Bone marrow (tissue), 2 donors: ENCODE results near the gene RAD9B.
A peak's percentile ranks its signal among the peaks of the same experiment; 100 is the strongest.

Experiments used
- DNase-seq, 2 donors: peaks; one replicate each; lab custom pipeline; 2025; lab: John Stamatoyannopoulos, UW

The RAD9B gene

DNA sequence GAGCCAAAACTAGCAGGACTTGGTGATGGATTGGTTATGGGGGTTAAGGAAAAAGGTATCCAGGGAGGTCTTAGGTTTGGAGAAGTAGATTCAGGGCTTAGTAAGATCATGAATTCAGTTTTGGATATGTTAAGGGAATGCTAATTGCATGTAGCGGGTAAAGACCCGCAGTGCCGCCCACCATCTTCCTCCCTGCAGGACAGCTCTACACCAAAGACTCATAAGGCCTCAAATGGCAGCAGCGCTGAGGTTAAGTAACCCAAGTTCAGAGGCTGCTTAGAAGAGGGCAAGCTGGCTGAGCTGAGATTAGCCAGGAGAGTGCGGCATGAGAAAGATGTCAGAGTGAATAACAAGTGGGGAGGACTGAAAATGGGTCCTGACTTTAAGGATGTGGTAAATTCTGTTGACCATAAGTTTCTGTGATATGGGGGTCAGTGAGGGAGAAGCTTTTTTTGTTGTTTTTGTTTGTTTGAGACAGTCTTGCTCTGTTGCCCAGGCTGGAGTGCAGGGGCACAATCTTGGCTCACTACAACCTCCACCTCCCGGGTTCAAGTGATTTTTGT is 26.2 kb downstream of the RAD9B start:
- no peak for DNase-seq

DNA sequence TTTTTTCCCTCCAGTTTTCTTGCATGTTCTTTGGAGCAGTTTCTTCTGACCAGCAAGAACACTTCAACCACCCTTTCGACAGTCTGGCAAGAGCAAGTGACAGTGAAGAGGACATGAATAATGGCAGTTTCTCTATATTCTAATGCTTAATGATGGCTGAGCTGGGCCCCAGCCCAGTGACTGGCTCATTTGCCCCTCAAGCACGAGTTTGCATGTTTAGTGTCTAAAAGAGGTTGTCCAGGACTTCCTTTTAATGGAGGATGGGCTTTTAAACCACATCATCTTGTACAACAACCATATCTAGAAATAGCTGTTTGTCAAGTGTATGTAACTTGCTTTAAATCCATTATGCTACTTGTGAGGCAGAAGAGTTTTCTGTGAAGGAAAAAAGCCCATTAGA is 28.4 kb downstream of the RAD9B start:
- DNase-seq, result no peak

- no peak for DNase-seq
Measured at GRCh38 chr12:110531741-110532333, 29.7 kb downstream of the RAD9B start.

GRCh38 chr12:110532644-110533043 is 30.5 kb downstream of the RAD9B start:
- no peak for DNase-seq

GRCh38 chr12:110533607-110534006 is 31.5 kb downstream of the RAD9B start:
- DNase-seq, result no peak

DNA sequence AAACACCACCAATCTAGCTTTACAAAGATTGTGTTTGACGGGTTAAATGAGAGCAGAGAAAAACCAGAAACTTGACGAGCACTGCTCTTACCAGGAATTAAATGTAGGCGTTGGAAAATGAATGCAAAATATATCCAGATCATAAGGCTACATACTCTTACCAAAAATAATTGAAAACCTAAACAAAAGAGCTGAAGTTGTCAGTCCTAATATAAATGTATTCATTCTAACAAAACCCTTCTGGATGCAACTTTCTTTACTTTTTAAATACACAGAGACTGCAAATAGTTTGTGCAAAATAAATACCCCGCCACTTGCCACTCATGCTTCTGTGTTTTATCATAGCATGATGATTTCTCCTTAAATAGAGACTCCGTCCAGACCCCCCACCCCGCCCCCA is 32.7 kb downstream of the RAD9B start:
- DNase-seq, result no peak

- no peak for DNase-seq
Measured at GRCh38 chr12:110536834-110537604, 34.9 kb downstream of the RAD9B start.

- DNase-seq, result no peak
Measured at GRCh38 chr12:110537605-110538409, 35.7 kb downstream of the RAD9B start.

DNA sequence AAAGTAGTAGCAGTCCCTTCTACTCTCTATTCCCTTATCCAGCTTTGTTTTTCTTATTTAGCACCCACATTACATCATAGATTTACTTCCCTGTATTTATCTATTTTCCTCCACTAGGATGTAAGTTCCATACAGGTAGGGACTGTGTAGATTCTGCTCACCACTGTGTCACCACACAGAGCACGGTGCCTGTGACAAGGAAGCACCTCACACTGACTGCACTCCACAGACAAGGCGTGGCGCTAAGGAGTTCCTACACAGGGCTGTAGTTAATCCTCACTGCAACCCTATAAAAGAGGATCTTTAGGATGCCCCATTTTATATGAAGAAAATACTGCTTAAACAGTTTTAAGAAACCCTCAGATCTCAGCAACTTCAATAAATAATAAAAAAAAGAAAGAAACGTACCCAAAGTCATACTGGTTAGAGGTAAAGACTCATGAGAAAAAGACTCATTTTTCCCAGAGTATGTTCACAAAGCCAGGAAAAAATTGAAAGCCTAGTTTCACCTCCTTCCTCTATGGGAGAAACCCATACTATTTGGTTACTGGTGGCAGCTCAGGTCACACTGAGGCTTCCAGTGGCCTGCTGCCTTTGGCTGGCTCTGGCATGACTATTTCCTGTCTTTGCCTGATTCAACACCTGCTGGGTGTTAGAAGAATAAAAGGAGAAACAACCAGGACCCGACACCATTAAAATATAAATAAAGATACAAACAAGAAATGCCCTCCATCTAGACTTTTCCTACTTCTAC is 36.9 kb downstream of the RAD9B start:
- no peak for DNase-seq

DNA sequence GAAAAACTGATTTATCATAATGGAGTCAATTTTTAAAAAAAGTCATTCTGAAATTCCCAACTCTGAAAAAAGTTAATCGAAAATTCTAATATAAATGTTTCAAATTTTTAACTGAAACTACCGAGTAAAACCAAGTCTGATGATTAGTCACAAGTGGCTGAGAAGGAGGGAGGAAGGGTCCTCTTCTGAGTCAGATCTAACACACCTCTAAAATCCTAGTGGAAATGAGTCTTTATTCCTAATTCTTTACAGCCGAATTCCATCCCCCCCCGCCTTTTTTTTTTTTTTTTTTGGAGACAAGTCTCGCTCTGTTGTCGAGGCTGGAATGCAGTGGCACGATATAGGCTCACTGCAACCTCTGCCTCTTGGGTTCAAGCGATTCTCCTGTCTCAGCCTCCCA is 37.9 kb downstream of the RAD9B start:
- DNase-seq, result no peak

- no peak for DNase-seq
Measured at GRCh38 chr12:110543252-110543959, 41.3 kb downstream of the RAD9B start.

DNA sequence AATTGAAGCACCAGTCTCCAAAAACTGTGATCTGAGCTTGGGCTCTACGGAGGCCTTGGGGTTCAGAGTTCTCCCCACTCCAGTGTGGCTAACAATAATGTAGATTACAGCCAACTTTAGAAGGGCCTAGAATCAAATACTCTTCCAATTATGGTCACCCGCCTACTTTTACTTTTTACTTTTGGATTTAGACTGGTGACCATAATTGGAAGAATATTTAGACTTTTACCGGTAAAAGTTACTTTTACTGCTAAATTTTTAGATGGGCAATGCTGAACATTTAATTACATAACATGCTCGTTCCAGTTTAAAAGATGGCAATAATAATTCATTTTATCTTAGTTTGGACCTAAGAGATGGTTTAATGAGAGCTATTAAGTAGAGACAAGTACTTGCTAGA is 41.8 kb downstream of the RAD9B start:
- no peak for DNase-seq

- peak in 1 of 2 donors; percentile 83 for DNase-seq
Measured at GRCh38 chr12:110545259-110545658, 43.1 kb downstream of the RAD9B start.

GRCh38 chr12:110545812-110546211 is 43.7 kb downstream of the RAD9B start:
- DNase-seq, result no peak

- DNase-seq, result peak in 1 of 2 donors; percentile 3
Measured at GRCh38 chr12:110546339-110546738, 44.2 kb downstream of the RAD9B start.

DNA sequence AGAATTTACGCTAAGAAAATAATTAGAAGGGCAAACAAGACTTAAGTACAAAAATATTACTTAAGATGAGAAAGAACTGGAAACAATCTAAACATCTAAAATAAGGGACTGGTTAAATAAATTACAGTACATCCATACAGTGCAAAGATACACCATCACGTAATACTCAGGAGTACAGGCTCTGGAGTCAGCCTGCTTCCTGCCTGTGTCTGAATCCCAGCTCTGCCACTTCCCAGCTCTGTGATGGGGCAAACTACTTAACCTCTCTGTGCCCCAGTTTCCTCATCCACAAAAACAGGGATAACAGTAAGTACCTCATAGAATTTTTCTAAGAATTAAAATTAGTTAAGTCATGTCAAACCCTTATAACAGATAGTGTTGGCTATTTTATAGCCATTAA is 45.0 kb downstream of the RAD9B start:
- no peak for DNase-seq

DNA sequence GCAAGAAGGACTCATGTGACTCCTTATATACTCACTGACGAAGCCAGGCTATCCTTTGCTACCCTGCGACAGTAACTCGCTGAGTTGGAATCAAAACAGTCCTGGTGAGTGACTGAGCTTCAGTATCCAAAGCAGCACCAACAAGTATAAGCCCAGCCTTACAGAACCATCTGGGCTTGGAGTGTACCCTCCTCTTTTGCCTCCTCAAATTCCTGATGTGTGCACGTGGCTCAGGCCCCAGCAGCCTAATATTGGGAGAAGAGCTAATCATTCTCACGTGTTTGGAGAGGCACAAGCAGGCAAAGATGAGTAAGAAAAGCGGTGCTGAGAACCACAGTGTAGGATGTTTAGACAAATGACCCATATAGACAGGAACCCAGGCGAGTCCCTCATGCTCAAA is 46.5 kb downstream of the RAD9B start:
- no peak for DNase-seq

DNA sequence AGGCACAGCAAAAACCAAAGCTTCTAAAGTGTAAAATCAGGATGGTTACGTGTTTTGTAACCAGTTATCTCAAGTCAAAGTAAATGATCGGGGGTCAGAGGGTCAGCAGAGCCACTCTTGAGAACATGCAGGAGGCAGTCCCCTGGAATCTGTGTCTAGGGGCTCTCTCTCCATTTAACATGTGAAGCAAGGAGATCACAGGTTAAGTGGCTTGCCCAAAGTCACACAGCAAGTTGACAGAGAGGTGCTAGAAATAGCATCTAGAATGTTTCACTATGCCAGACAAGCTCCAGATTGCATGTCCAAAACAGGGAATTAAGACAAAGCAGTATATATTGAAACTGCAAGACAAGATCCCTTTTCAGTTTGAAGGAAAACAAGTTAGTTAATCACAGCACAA is 47.6 kb downstream of the RAD9B start:
- DNase-seq, result no peak

DNA sequence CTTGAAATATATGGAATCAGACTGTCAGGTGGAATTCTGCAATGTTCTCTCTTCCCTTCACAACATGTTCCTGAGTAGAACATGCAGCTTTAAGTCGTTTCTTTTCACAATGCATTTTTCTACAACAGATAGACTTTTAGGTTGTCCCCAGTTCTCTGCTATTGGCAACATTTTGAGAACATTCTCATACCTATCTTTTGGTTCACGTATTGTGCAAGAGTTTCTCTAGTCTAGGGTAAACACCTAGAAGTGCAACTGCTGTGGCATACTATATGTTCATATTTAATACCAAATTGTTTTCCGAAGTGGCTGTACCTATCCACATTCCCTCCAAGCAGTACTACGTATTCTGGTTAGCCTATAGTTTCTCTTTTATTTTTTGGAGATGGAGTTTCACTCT is 48.9 kb downstream of the RAD9B start:
- DNase-seq, result no peak
